ENCODE results near the gene RNF208.

Gene RNF208

GRCh38 chr9:137172901-137173795 lies 48.9 kb downstream of the RNF208 start:
- DNase-seq = peak in 1 of 2 experiments; percentile 49

DNA sequence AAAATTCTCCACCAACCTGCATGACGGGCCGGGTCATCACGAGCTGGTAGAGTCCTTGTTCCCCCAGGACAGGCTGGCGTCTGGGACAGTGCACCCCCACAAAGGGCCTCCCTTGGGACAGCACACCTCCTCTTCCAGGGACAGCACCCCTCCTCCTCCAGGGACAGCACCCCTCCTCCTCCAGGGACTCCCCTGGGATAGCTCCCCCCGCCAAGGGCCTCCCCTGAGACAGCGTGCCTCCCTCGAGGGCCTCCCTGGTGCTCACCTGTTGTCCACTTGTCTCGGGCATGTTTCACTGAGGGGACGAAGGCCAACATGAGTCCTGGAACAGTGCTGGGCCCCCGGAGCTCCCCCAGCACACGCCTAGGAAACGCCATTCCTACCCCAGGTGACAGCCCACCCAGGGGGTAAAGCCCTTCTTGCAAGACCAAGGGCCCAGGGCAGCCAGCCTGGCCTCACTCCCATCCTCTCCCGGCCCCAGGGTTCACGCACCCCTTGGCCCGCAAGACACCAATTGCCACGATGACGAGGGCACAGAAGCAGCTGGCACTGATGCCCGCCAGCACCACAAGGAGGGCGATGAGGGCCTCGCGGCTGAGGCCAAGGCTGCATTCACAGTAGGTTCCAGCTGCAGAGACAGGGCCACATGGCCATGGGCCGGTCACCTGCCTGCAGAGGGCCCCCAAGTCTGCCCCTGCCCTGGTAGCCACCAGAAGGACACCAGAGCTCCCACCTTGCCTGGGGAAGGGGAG lies 50.7 kb downstream of the RNF208 start:
- DNase-seq = no peak

DNA sequence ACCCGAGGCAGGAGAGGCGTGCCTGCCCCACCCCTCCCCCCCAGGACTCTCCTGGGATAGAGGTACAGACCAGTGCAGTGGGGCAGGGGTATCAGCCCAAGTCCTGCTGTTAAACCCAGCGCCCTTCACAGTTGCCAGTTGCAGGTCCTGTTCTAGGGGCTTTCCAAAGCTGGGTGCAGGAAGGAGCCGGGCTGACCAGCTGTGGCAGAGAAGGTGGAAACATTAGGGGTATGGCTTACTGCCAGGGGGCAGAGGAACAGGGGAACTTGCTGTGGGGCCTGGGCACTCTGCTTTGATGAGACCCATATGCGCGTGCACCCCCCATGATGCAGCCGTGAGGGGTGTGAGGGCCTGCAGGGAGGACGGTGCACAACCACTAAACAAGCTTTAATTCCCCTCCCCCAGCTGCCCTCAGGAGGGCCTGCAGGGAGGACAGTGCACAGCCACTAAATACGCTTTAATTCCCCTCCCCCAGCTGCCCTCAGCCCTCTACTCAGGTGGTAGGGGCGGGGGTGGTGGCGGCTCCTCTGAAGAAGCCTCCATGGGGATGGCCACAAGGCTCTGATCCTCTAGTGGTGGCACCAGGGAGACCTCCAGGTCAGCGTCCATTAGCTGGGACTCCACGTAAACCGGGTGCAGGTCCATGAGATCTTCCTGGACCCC lies 51.4 kb downstream of the RNF208 start:
- DNase-seq = no peak
